Right lobe of liver (tissue), 4 donors: ENCODE results near the gene ENPP6.

ENCODE experiments used
- POLR2A ChIP-seq: fragments of 450-650 bp; IDR thresholded peaks from one replicate; pipeline ENCODE4 v1.6.1; 2017; ENCODE audit warnings: antibody characterized with exemption, mild to moderate bottlenecking
- TF ChIP-seq, protein P1 (sequence below), 4 donors: fragments of 200-600 bp in 3 of 4; fragments of 450-650 bp in 1 of 4; IDR thresholded peaks; one replicate each; pipeline versions ENCODE4 v1.5.1 to v1.8.0; 2016 to 2022; ENCODE audit warnings: antibody characterized with exemption in 4 of 4, mild to moderate bottlenecking in 2 of 4
- donor health status: DM: no; HTN: no; CAD: no.
- donor health status: DM: no; HTN: no; CAD: no.
- donor health status: DM: no; HTN: yes; CAD: no.

- TF ChIP-seq POLR2A: no peak
- TF ChIP-seq, protein P1, sequence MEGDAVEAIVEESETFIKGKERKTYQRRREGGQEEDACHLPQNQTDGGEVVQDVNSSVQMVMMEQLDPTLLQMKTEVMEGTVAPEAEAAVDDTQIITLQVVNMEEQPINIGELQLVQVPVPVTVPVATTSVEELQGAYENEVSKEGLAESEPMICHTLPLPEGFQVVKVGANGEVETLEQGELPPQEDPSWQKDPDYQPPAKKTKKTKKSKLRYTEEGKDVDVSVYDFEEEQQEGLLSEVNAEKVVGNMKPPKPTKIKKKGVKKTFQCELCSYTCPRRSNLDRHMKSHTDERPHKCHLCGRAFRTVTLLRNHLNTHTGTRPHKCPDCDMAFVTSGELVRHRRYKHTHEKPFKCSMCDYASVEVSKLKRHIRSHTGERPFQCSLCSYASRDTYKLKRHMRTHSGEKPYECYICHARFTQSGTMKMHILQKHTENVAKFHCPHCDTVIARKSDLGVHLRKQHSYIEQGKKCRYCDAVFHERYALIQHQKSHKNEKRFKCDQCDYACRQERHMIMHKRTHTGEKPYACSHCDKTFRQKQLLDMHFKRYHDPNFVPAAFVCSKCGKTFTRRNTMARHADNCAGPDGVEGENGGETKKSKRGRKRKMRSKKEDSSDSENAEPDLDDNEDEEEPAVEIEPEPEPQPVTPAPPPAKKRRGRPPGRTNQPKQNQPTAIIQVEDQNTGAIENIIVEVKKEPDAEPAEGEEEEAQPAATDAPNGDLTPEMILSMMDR (IDR thresholded peaks at IDR 0.05): no peak
These were observed 115.2 kb downstream of the ENPP6 start for GRCh38 chr4:184102488-184102887.
